ENCODE measurements around the gene IL16. TPM values are rescaled to one million over a fixed set of nuclear protein-coding genes. Genes with fewer than 3 reads are reported as not detected.

The IL16 gene
- total RNA-seq, 2 experiments from 2014 or later, result 240 to 243 TPM

DNA sequence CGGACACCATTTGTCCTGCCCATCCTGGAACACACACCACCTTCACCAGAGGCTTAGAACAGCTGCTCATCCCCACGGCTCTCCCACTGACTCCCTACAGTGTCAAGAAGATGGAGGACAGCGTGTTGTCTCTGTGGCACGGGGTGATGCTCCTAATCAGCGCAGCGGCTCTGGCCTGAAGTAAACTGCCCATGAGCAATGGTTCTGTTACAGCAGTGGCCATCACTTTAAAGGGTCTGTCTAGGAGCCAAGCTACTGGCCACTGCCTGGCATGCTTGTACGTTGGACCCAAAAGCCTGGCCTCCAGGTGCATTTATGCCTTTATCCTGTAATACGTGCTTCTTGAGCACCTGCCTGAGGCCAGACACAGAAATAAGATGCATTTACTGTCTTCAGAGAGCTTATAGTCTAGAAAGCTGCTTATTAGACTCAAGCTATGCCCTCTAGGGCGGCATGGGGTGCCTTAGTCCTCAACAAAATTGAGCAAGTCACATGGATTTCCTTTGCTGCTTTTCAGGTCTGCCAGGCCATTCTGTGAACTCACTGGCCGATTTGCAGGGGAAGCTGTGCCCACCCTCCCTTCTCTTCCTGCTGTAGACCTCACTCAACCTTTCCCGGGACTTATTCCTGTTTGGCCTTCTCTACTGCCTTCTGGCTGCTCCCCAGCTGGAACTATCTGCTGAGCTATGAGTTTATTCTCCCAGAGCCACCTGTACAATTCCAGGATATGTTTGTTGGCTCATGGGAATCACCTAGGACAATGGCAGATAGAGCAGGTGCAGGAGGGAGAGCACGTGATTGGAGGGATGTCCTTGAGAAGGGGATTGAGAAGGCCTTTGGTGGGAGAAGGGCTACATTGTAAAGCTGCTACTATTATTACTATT lies 75.3 kb downstream of the IL16 start:
- H3K4me3 Mint-ChIP-seq, result no peak overlapping the region
- ChIA-PET POLR2A (no interaction called here), CTCF (interaction anchor here (1.0 to 4.9 kb wide), 3 partner anchors 26 to 129 kb away, joined by 4 to 243 read pairs (median 12); no protein-coding TSS in a partner anchor)
- peak; percentile 16 for DNase-seq
- ATAC-seq, result no peak
- no peak overlapping the region for H3K27ac Mint-ChIP-seq
- no peaks in the 10 kb centered on the region for H3K27me3 Mint-ChIP-seq (ENCODE audit: low read depth)
- peaks cover 61% of the 10 kb centered on the region for H3K4me1 Mint-ChIP-seq (ENCODE audit: low read depth)
- H3K9me3 Mint-ChIP-seq (ENCODE audit: insufficient read depth), result peaks cover 7% of the 10 kb centered on the region
- H3K36me3 Mint-ChIP-seq (ENCODE audit: low read depth), result peaks cover 10% of the 10 kb centered on the region

DNA sequence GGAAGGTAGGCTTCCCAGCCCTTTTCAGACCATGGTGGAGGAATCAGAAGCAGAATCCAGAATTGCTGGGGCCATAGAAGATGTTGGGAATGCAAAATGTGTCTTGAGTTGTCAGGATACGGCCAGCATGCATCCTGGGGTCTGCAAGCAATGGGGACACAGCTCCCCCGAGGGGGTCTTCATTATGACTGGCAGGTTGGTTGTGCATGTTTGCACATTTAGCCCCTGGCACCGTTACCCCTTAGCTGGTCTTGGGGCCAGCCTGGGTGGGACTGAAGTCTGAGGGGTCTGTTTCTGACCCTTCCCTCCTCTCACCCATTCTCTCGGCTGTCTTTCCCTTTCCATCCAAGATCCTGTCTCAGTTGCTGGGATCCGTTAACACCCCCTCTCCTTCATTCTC lies 76.5 kb downstream of the IL16 start:
- CTCF ChIA-PET, result interaction anchor here (1.5 to 4.9 kb wide), 6 partner anchors 10 to 127 kb away, joined by 4 to 243 read pairs (median 18); no protein-coding TSS in a partner anchor
- Mint-ChIP-seq H3K4me1 (ENCODE audit: low read depth) (peaks cover 49% of the 10 kb centered on the region), H3K9me3 (ENCODE audit: insufficient read depth) (peaks cover 11% of the 10 kb centered on the region), H3K4me3 (no peak overlapping the region), H3K27me3 (ENCODE audit: low read depth) (no peaks in the 10 kb centered on the region), H3K27ac (no peak overlapping the region), H3K36me3 (ENCODE audit: low read depth) (peaks cover 16% of the 10 kb centered on the region)
- no peak for ATAC-seq
- POLR2A ChIA-PET, result interaction anchor here (1.6 kb wide), 1 partner anchor 35 kb away, joined by 4 read pairs; no protein-coding TSS in a partner anchor
- peak; percentile 10 for DNase-seq

DNA sequence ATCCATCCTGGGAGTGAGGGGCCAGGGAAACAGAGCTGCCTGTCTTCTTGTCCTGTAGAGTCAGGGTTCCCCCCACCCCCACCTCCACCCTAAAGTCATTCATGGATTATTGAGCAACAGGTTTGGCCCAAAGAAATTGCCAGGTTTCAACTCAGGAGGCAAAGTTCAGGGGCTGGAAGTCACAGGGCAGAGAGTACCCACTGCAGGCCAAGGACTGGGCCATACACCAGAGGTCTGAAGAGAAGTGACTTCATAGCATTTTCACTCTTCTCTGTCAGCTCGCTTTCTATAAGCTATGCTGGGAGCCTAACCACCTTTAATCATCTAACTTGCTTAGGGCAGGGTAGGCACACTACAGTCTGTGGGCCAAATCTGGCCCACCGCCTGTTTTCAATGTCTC lies 77.2 kb downstream of the IL16 start:
- H3K4me1 Mint-ChIP-seq (ENCODE audit: low read depth), result peaks cover 42% of the 10 kb centered on the region
- no peak overlapping the region for H3K27ac Mint-ChIP-seq
- POLR2A ChIA-PET, result interaction anchor here (0.6 to 2.6 kb wide), 3 partner anchors 29 to 133 kb away, joined by 4 to 21 read pairs (median 4); no protein-coding TSS in a partner anchor

DNA sequence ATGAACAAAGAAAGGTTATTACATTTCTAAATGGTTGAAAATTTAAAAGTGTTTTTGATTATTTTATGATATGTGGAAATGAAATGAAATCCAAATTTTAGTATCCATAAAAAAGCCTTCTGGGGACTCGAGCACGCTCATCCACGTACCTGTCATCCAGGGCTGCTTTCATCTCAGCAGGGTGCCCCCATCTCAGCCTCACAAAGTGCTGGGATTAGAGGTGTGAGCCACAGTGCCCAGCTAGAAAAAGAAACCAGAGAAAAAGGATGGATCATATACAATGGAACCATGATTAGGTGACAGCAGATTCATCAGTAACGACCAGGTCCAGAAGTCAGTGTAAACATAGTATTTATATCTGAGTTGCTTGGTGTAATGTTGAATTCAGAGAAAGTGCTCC lies 77.6 kb downstream of the IL16 start:
- POLR2A ChIA-PET, result interaction anchor here (0.6 to 3.2 kb wide), 6 partner anchors 29 to 132 kb away, joined by 3 to 21 read pairs (median 4); partner anchors contain the start of gene STARD5
- CTCF ChIA-PET, result interaction anchor here (0.6 to 4.9 kb wide), 22 partner anchors 8 to 834 kb away, joined by 3 to 243 read pairs (median 10); partner anchors contain the start of gene STARD5
- no peak overlapping the region for H3K4me3 Mint-ChIP-seq

More for the DNA sequence above, 77.2 kb downstream of the IL16 start:
- H3K9me3 Mint-ChIP-seq (ENCODE audit: insufficient read depth), result peaks cover 14% of the 10 kb centered on the region
- peaks cover 19% of the 10 kb centered on the region for H3K36me3 Mint-ChIP-seq (ENCODE audit: low read depth)
- ATAC-seq, result no peak
- no peaks in the 10 kb centered on the region for H3K27me3 Mint-ChIP-seq (ENCODE audit: low read depth)
- H3K4me3 Mint-ChIP-seq, result no peak overlapping the region
- CTCF ChIA-PET, result interaction anchor here (0.7 to 4.9 kb wide), 18 partner anchors 8 to 274 kb away, joined by 3 to 243 read pairs (median 15); no protein-coding TSS in a partner anchor
- DNase-seq, result peak; percentile 14

DNA sequence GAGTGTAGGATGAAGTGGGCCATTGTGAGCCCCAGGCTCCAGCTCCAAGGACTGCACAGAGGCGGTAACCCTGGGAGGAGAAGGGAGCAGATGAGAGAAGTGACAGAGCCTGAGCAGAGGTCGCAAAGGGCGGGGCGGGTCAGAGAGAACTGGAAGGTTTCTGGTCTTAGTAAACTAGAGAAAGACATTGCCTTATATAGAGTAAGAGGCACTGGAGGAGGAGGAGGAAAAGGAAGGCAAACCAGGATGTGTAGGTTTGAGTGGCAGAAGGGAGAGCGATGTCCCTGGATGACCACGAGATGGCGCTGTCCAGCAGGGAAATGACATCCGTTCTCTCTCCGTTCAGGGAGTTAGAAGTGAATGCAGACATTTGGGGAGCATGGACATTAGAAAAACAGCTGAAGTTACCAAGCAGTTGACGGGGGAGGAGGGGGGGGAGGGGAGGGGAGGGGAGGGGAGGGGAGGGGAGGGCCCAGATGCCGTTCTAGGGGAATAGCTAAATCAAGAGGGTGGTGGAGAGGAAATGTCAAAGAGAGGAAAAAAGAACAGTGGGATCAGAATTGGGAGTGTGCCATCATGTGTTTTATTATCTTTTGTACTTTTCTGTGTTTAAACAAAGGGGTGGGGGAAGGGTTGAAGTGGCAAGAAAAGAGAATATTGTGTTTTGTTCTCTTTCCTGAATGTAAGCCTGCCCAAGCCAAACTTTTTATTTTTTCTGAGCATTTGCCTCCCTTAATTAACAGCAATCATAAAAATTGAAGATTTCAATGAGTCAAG lies 78.4 kb downstream of the IL16 start:
- H3K4me3 Mint-ChIP-seq, result no peak overlapping the region
- ChIA-PET CTCF (interaction anchor here (0.6 to 4.9 kb wide), 36 partner anchors 9 to 833 kb away, joined by 3 to 243 read pairs (median 4); partner anchors contain the start of gene STARD5), POLR2A (interaction anchor here (0.9 to 3.2 kb wide), 9 partner anchors 11 to 49 kb away, joined by 3 to 21 read pairs (median 6); partner anchors contain the start of gene STARD5)
- peaks cover 32% of the 10 kb centered on the region for H3K4me1 Mint-ChIP-seq (ENCODE audit: low read depth)
- peaks cover 19% of the 10 kb centered on the region for H3K36me3 Mint-ChIP-seq (ENCODE audit: low read depth)
- DNase-seq (peak; percentile 86), ATAC-seq (peak; percentile 96)
- H3K27me3 Mint-ChIP-seq (ENCODE audit: low read depth), result no peaks in the 10 kb centered on the region
- H3K9me3 Mint-ChIP-seq (ENCODE audit: insufficient read depth), result peaks cover 14% of the 10 kb centered on the region
- H3K27ac Mint-ChIP-seq, result peak overlapping the region; percentile 60

More for the DNA sequence above, 77.6 kb downstream of the IL16 start:
- peaks cover 38% of the 10 kb centered on the region for H3K4me1 Mint-ChIP-seq (ENCODE audit: low read depth)
- H3K27ac Mint-ChIP-seq, result no peak overlapping the region
- H3K9me3 Mint-ChIP-seq (ENCODE audit: insufficient read depth), result peaks cover 14% of the 10 kb centered on the region
- ATAC-seq, result no peak
- H3K36me3 Mint-ChIP-seq (ENCODE audit: low read depth), result peaks cover 19% of the 10 kb centered on the region
- H3K27me3 Mint-ChIP-seq (ENCODE audit: low read depth), result no peaks in the 10 kb centered on the region
- DNase-seq, result peak; percentile 8

DNA sequence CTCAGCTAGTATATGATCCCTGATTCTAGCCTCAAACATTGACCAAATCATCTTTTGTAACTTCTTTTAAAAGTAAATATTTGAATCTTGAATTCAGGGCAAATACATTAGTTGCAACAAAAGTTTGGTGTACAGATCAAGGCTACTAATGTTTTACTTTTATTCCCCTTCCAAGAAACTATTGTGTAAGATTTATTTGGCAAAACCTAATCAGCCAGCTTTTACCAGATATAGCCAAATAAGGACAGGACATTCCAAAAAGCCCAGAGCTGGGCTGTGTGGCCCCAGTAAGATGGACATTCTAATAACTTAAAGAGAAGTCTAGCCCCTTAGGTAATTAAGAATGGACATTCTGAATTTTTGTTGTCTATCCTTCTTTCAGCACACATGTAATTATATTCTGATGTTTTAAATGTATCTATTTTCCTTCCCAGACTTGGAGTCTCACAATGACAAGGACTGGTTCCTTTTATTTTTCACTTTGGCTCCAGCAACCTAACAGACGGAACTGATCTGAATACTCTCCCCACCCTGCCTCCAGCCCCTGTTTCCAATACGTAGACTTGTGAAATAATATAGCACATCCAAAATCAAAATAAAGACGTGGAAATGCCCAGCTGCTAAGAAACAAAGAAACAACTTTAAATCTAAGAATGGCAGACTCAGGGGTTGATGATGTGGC lies 79.2 kb downstream of the IL16 start:
- ChIA-PET CTCF (interaction anchor here (0.6 to 4.9 kb wide), 32 partner anchors 8 to 833 kb away, joined by 3 to 243 read pairs (median 5); partner anchors contain the start of gene STARD5), POLR2A (interaction anchor here (0.9 to 3.2 kb wide), 9 partner anchors 10 to 48 kb away, joined by 3 to 21 read pairs (median 6); partner anchors contain the start of gene STARD5)
- Mint-ChIP-seq H3K27me3 (ENCODE audit: low read depth) (no peaks in the 10 kb centered on the region), H3K4me1 (ENCODE audit: low read depth) (peaks cover 25% of the 10 kb centered on the region), H3K27ac (peak overlapping the region; percentile 29), H3K36me3 (ENCODE audit: low read depth) (peaks cover 19% of the 10 kb centered on the region), H3K9me3 (ENCODE audit: insufficient read depth) (peaks cover 14% of the 10 kb centered on the region), H3K4me3 (no peak overlapping the region)
- no peak for ATAC-seq
- DNase-seq, result peak; percentile 14

DNA sequence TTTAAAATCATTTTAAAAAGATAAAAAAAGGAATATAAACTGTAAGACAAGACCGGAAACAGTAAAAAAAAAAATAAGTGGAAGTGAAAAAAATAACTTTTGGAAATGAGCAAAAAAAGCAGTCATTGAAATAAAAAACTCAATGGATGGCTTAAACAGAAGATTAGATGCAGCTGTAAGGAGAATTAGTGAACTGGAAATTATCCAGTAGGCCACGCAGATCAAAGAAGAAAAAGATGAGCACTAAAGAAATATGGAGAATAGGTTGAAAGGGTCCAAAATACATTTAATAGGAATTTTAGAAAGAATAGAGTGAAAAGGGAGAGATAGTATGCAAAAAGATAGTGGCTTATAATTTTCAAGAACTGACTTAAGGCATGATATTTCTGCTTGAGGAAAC lies 80.3 kb downstream of the IL16 start:
- peaks cover 14% of the 10 kb centered on the region for H3K9me3 Mint-ChIP-seq (ENCODE audit: insufficient read depth)
- peaks cover 19% of the 10 kb centered on the region for H3K36me3 Mint-ChIP-seq (ENCODE audit: low read depth)
- no peaks in the 10 kb centered on the region for H3K27me3 Mint-ChIP-seq (ENCODE audit: low read depth)
- ChIA-PET CTCF (interaction anchor here (0.7 to 1.2 kb wide), 3 partner anchors 11 to 20 kb away, joined by 3 to 4 read pairs (median 3); no protein-coding TSS in a partner anchor), POLR2A (interaction anchor here (1.8 to 3.2 kb wide), 2 partner anchors 23 to 31 kb away, joined by 5 to 11 read pairs; no protein-coding TSS in a partner anchor)
- no peak overlapping the region for H3K4me3 Mint-ChIP-seq
- no peak for ATAC-seq
- DNase-seq, result no peak
- H3K4me1 Mint-ChIP-seq (ENCODE audit: low read depth), result peaks cover 25% of the 10 kb centered on the region
- no peak overlapping the region for H3K27ac Mint-ChIP-seq

DNA sequence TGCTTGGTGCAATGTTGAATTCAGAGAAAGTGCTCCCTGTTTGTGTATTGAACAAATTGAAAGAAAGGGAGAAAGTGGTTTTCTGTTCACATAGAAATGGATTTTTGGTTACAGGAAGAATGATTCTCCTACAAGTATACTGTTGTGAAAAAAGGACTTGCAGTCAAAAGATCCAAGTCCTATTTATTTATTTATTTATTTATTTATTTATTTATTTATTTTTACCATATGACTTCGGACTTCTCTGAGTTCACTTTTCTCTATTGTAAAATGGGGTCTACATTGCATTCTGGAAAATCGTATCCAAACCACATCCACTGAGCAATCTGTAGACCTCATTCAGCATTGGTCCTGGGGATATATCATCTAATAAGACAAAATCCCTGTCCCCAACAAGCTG lies 81.2 kb downstream of the IL16 start:
- DNase-seq (no peak), ATAC-seq (no peak)
- Mint-ChIP-seq H3K27ac (no peak overlapping the region), H3K27me3 (ENCODE audit: low read depth) (no peaks in the 10 kb centered on the region), H3K4me3 (no peak overlapping the region), H3K36me3 (ENCODE audit: low read depth) (peaks cover 19% of the 10 kb centered on the region), H3K9me3 (ENCODE audit: insufficient read depth) (peaks cover 14% of the 10 kb centered on the region), H3K4me1 (ENCODE audit: low read depth) (peaks cover 25% of the 10 kb centered on the region)
- CTCF ChIA-PET, result interaction anchor here (1.2 to 1.6 kb wide), 4 partner anchors 10 to 19 kb away, joined by 3 to 6 read pairs (median 4); no protein-coding TSS in a partner anchor
- POLR2A ChIA-PET, result interaction anchor here (1.3 to 1.8 kb wide), 2 partner anchors 22 to 30 kb away, joined by 5 to 9 read pairs; no protein-coding TSS in a partner anchor

DNA sequence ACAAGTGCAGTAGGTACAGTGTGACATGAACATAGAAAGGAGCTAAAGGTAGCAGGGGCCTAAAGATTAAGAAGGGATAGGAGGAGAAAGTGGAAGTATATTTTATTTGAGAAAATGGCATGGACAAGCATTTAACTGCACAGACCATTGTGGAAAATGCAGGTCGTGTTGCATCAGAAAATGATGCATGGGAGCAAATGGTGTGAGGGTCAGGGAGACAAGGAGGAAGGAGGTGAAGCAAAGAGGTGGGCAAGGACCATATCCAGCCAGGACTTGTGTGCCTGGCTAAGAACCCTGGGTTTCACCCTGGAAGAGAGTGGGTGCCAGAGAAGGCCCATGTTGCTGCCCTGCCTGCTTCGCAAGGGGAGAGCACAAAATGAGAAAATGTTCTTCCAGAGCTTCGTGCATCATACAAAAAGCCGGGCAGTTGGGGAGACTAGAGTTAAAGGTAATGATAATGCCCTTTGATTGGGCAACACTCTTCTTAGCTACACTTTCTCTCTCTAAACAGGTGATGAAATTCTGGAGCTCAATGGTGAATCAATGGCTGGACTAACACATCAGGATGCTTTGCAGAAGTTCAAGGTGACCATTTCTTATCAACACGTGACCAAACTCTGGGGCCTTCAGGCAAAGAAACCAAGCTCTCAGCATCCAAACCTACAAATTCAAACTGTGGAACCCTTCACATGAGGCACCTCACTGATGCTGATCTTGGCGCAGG lies 81.8 kb downstream of the IL16 start:
- H3K27ac Mint-ChIP-seq, result no peak overlapping the region

More for the DNA sequence above, 81.8 kb downstream of the IL16 start:
- Mint-ChIP-seq H3K9me3 (ENCODE audit: insufficient read depth) (peaks cover 14% of the 10 kb centered on the region), H3K27me3 (ENCODE audit: low read depth) (no peaks in the 10 kb centered on the region), H3K4me1 (ENCODE audit: low read depth) (peaks cover 25% of the 10 kb centered on the region), H3K4me3 (no peak overlapping the region), H3K36me3 (ENCODE audit: low read depth) (peaks cover 19% of the 10 kb centered on the region)
- DNase-seq (no peak), ATAC-seq (no peak)
- CTCF ChIA-PET, result interaction anchor here (1.2 to 3.5 kb wide), 4 partner anchors 9 to 15 kb away, joined by 3 to 31 read pairs (median 4); no protein-coding TSS in a partner anchor
- POLR2A ChIA-PET, result interaction anchor here (1.3 to 1.8 kb wide), 2 partner anchors 22 to 30 kb away, joined by 5 to 9 read pairs; no protein-coding TSS in a partner anchor

Measured in activated CD8-positive, alpha-beta T cell treated with anti-CD3 and anti-CD28 coated beads, Interleukin-2, amount 10 ng/mL, durations not matched to agents 7 days and 5 days (primary cell).